Thoracic aorta endothelial cell (primary cell): ENCODE data around the gene JOSD2. TPM values are rescaled to one million over a fixed set of nuclear protein-coding genes. Genes with fewer than 3 reads are reported as not detected.

ENCODE experiments used
- total RNA-seq: library from RNA; depleted of rRNA; stranded (reverse); fragments of >200 nt; gene quantifications from 2 replicates; pipeline ENCODE4 v1.2.3, GENCODE V29; 2012

The JOSD2 gene
- 11.0 and 14.4 TPM in 2 replicates for total RNA-seq

GRCh38 chr19:50511069-50511822 is at the start of gene JOSD2:
TSS of gene JOSD2 (minus strand) at chr19:50511191. CDS start at chr19:50510431, 760 bp downstream.

GRCh38 chr19:50513746-50514345 is 2.9 kb upstream of the JOSD2 start, which contains the start of gene ASPDH:
TSS of gene ASPDH (minus strand) at chr19:50513913. CDS start at chr19:50513823, 90 bp downstream.

GRCh38 chr19:50476224-50476906 is 34.6 kb downstream of the JOSD2 start, which contains the start of the genes EMC10 and GARIN5A:
TSS of gene EMC10 (plus strand) at chr19:50476507. CDS start at chr19:50476545, 38 bp downstream.
TSS of gene GARIN5A (minus strand) at chr19:50476848. CDS start at chr19:50476388, 460 bp downstream.

Other genes with a start within 250 kb of the JOSD2 start
- under 0.01 and 0.07 TPM in 2 replicates for gene KCNC3, start 181.8 kb downstream of the JOSD2 start, total RNA-seq
- gene NAPSA, start 145.6 kb downstream of the JOSD2 start, total RNA-seq = not detected in 2 replicates
- gene NR1H2, start 134.7 kb downstream of the JOSD2 start, total RNA-seq = 38.3 and 44.9 TPM in 2 replicates
- gene POLD1, start 126.8 kb downstream of the JOSD2 start, total RNA-seq = 38.3 and 58.6 TPM in 2 replicates
- gene SPIB, start 92.3 kb downstream of the JOSD2 start, total RNA-seq = not detected in 2 replicates
- gene MYBPC2, start 78.3 kb downstream of the JOSD2 start, total RNA-seq = not detected in 2 replicates
- 36.2 and 38.3 TPM in 2 replicates for gene EMC10, start 34.7 kb downstream of the JOSD2 start, total RNA-seq
- gene GARIN5A, start 34.3 kb downstream of the JOSD2 start, total RNA-seq = not detected in 2 replicates
- not detected in 2 replicates for gene ASPDH, start 2.7 kb upstream of the JOSD2 start, total RNA-seq
- gene LRRC4B, start 57.2 kb upstream of the JOSD2 start, total RNA-seq = under 0.01 and 0.07 TPM in 2 replicates
- gene SYT3, start 128.7 kb upstream of the JOSD2 start, total RNA-seq = 0.13 TPM in 1 of 2 replicates, not detected in the other
- gene C19orf81, start 138.3 kb upstream of the JOSD2 start, total RNA-seq = 0.40 TPM in 1 of 2 replicates, not detected in the other
- gene SHANK1, start 208.6 kb upstream of the JOSD2 start, total RNA-seq = 1.5 and 2.9 TPM in 2 replicates
- gene CLEC11A, start 212.2 kb upstream of the JOSD2 start, total RNA-seq = 5.1 and 8.0 TPM in 2 replicates